ENCODE results near the gene USP6NL.

DNA sequence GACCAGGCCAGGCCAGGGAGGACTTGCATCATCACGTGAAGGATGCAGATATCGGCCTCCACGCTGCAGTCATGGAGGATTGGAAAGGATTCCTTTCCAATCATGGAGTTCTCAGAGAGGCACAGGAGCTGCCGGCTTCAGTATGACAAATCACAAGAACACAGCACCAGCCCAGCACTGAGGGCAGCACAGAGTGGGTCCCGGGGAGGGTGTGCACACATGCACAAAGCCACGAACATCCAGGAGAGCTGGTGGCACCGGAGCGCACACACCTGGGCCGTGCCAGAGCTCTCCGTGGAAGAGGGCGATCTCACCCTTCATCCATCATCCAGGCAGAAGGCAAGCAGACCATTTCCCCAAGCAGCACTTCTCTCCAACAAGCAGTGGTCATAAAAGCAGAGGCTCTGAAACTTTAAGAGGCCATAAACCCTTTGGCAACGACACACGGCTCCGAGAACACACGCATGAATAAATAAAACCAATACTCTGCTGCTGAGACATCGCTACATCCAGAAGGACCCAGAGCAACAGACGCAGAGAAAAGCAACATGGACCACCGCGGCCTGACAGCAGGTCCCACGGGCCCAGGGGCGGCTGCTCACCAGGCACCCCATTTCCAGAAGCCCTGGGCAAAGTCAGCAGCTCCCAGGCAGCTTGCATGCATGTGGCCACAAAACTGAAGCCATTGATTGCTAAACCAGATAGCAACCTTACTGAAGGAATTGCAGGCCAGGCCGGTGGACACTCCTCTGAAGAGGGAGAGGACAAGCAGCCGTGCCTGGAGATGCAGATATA lies 180.8 kb downstream of the USP6NL start:
- TF ChIP-seq, protein P1, sequence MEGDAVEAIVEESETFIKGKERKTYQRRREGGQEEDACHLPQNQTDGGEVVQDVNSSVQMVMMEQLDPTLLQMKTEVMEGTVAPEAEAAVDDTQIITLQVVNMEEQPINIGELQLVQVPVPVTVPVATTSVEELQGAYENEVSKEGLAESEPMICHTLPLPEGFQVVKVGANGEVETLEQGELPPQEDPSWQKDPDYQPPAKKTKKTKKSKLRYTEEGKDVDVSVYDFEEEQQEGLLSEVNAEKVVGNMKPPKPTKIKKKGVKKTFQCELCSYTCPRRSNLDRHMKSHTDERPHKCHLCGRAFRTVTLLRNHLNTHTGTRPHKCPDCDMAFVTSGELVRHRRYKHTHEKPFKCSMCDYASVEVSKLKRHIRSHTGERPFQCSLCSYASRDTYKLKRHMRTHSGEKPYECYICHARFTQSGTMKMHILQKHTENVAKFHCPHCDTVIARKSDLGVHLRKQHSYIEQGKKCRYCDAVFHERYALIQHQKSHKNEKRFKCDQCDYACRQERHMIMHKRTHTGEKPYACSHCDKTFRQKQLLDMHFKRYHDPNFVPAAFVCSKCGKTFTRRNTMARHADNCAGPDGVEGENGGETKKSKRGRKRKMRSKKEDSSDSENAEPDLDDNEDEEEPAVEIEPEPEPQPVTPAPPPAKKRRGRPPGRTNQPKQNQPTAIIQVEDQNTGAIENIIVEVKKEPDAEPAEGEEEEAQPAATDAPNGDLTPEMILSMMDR (conservative IDR thresholded peaks at IDR 0.05): no peak
- no peak for TF ChIP-seq EZH2 (IDR thresholded peaks at IDR 0.05; ENCODE audit: low read depth)
